ENCODE measurements around the gene SETD3.

Gene SETD3

DNA sequence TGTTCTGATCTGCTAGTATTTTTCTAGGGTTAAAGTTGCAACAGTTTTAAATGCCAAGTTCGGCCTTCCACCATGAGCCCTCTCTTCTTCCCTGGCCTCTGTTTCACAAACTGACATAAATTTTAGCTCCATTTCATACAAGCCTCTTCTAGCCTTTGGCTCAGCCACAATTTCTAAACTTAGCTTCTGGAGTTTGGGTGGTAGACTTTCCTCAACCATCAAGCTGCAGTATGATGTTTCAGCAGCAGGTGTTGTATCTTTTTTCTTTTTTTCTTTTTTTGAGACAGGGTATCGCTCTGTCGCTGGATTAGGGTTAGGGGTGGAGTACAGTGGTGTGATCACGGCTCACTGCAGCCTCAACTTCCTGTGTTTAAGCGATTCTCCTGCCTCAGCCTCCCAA, 29.4 kb downstream of the SETD3 start:
- no peak for DNase-seq

- no peak for DNase-seq
Measured at GRCh38 chr14:99450266-99450665, 30.4 kb downstream of the SETD3 start.

- no peak for DNase-seq
Measured at GRCh38 chr14:99447739-99448138, 32.9 kb downstream of the SETD3 start.

DNA sequence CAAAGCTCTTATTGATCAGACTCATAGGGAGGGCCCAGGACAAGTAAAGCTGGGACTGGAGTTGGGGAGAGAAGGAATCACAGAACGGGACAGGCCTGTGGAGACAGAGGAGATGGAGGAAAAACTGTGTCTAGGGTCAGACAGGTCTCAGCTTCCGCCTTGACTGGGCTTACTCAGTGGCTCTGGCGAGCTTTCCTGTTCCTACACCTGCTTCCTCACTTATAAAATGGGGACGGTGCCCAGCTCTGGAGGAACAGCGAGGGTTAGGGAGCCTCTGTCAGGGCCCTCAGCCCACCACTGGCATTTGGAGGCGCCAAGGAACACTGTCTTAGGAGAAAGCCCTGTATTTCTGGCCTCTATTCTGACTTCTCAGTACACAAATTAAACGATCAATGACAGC, 34.7 kb downstream of the SETD3 start:
- DNase-seq: no peak

DNA sequence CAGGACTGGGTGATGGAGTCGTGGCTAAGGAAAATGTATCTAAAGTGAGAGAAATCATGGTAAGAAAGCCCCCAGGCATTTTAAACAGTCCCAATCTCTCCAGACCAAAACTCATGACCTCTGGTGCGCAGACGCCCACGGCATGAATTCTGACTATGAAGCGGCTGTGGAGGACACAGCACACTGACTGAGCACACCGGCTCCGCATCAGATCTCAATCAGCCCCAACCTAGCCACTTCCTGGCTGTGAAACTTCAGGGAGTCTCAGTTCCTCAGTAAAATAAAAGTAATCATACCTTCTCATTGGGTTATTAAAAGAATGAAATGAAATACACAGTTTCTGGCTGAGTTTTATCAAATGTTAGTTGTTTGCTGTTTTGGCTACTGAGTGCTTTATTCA, 38.7 kb downstream of the SETD3 start:
- DNase-seq: no peak

- no peak for DNase-seq
Measured at GRCh38 chr14:99441157-99441870, 39.3 kb downstream of the SETD3 start.

- no peak for DNase-seq
Measured at GRCh38 chr14:99440278-99440677, 40.4 kb downstream of the SETD3 start.

GRCh38 chr14:99437706-99438105, 43.0 kb downstream of the SETD3 start:
- no peak for DNase-seq

GRCh38 chr14:99436247-99437180, 44.1 kb downstream of the SETD3 start:
- no peak for DNase-seq

- no peak for DNase-seq
Measured at GRCh38 chr14:99435327-99435726, 45.3 kb downstream of the SETD3 start.

- no peak for DNase-seq
Measured at GRCh38 chr14:99432485-99432884, 48.2 kb downstream of the SETD3 start.

DNA sequence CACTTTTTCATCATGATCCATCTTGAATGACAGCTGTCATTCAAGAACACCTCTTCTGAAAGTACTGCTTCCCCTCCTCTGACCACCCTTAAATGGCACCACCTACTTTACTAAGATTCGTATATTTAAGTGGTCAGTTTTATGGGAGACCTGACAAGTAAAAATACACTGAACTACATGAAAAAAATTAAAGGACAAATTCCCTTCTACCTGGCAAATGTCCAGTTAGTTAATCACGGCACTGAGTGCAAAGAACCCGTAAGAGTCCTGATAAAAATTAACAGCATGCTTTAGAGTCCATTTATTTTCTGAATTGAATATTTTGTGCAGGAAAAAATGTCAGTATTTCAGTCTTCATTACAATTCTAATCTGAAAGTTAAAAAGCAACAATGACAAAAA, 48.7 kb downstream of the SETD3 start:
- DNase-seq: no peak

DNA sequence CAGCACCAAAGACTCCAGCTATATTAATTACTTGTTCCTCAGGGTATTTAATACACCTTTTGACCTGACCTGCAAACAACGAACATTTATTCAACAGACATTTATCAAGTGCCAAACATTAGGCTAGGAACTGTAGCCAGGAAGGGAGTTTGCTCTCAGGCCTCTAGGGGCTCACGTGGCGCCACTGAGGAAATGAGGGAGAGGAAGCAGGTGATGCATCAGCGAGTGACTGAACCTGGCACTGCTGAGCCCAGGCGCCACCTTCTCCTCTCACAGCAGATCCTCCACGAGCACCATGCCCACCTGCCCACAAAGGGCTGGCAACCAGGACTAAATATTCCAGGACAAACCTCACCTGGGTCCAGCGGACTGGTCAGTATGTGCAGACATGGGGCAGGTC, 50.2 kb downstream of the SETD3 start:
- no peak for DNase-seq

DNA sequence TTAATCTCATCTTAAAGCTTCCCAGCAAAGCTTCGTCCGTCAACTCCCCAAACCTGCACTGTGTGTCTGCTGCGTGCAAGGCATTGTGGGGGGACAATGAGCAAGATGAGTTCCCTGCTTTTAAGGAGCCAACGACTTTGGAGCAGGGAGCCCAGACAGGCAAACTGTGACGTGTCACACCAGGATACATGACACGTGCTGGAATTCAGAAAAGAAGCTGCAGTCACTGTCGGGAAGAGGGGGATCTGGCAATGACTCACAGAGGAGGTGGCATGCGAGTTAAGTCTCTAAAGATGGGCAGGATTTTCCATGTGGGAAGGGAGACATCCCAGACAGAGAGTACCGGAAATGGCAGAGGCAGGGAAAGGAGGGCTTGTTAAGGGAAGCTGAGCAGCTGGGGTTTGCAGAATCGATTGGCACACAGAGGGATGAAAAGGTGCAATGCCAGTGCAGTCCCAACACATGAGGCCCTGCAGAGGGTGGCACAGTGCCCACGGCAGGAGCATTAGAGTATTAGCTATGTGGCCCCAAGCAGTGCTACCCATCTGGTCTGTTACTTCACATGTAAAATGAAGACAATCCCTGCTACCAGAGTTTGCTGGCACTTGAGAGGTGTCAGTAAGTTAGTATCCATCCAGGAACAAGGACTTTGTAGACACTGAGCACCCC, 52.9 kb downstream of the SETD3 start:
- DNase-seq: no peak

DNA sequence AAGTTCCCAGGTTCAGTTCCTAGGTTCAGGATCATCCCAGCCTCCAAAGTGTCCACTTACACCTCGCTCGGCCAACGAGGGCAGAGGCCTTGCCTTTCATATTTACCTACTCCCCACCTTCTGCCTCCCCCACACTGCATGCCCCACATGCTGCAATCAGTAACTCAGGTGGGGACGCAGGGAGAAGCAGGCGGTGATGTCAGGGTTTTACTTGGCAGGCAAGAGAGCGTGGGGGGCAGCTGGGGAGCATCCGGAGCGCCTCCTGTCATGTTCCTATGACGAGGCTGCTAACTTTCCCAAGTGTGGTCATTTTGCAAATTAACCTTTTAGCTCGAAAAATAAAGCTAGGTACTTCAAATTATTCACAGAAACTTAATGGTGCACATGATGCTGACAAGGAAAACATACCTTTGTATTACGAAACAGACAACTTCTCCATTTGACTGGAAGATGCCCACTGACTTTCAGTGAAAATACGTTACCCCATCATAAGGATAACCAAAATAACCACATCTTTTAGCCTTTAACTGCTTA, 53.8 kb downstream of the SETD3 start:
- no peak for DNase-seq

- no peak for DNase-seq
Measured at GRCh38 chr14:99426265-99426664, 54.4 kb downstream of the SETD3 start.

GRCh38 chr14:99425272-99425681, 55.4 kb downstream of the SETD3 start:
- DNase-seq: no peak

DNA sequence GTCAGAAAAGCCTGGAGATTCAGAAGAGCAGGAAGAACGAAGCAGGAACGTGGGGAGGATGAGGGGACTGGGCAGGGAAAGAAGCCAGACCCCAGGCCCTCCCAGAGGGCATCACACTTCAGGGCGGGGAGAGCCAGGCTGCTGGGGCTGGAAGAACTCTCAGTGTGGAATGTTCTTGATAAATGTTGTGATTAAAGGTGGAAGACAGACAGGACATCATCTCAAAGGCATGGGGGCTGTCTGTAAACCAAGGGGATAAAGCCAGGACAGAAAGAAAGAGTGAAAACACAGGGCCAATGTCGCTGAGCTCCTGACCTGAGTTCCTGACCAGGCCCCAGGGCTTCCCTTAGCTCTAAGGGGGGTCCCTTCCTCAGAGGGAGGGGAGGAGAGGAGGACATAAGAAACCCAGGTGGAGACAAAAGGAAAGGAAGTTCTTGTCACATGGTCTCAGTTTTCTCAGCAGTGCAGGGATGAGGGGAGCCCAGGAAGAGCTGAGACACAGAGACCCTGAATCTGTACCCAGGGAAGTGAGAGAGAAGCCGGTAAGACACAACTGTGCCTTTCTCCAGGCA, 56.3 kb downstream of the SETD3 start:
- no peak for DNase-seq

DNA sequence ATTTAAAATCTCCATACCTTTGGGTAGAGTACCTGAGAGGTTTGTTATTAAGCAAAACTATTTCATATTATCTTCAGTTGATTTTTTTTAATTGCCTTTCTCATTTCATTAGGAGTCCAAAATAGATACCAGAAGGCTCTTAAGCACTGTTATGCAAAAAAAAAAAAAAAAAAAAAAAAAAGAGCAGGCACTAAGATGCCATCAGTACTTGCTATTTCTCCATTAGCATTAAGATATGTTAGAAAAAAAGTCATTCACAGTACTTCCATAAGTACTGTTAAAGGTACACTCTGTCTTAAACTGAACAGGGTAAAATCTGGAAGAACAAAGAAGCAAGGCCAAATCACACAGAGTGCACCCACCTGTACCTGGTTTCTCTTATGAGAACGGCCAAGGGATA, 57.2 kb downstream of the SETD3 start:
- DNase-seq: no peak

DNA sequence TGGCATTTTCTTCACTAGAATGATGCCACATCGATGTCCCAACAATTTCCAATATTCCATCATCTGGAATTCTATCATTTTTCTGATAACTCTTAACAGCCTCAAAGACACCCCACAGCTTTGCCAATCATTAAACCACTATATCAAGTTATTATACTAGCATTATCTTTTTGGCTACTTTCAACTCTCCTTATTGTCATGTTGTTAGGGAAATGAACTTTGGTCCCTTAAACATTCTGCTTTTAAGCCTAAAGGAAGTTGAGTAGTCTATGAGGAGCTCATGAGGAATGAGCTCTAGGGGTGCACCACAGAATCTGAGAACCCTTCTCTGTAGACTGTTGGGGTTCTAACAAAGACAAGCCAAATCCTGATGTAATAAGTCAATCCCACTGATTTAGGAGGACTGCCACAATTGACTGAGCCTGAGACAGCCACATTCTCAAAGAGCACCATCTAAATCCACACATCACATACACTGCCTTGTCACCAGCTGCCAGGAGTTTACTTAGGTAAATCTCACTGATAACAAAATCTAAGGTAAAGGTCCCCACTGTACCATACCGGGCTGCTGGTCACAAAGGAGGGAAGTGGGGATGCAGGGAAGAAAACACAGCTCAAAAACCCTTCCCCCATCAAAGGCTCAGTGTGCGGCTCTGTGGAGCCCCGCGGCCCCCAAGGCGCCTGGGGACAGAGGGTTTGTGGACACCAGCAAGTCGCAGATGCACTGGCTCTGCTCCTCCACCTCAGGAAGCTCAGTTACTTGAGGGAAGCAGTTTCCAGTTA, 58.2 kb downstream of the SETD3 start:
- no peak for DNase-seq

- no peak for DNase-seq
Measured at GRCh38 chr14:99420711-99421110, 59.9 kb downstream of the SETD3 start.

GRCh38 chr14:99419905-99420304, 60.8 kb downstream of the SETD3 start:
- no peak for DNase-seq

All from MV-4-11 (cell line).